ENCODE measurements around the gene ERLEC1. TPM values are rescaled to one million over a fixed set of nuclear protein-coding genes. Genes with fewer than 3 reads are reported as not detected.

ERLEC1 gene
- total RNA-seq, 2 donors from 2014 or later = 14.6 to 23.5 TPM

DNA sequence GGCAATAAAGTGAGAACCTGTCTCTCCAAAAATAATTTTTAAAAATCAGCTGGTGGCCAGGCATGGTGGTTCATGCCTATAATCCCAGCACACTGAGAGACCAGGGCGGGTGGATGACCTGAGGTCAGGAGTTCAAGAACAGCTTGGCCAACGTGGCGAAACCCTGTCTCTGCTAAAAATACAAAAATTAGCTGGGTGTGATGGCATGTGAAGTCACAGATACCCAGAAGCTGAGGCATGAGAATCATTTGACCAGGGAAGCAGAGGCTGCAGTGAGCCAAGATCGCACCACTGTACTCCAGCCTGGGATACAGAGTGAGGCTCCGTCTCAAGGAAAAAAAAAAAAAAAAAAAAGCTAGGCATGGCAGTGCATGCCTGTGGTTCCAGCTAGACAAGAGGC is 80.3 kb downstream of the ERLEC1 start:
- H3K4me1 Mint-ChIP-seq = no peaks in the 10 kb centered on the region
- ATAC-seq (replicated peaks) = no peak

GRCh38 chr2:53867773-53868172 is 80.9 kb downstream of the ERLEC1 start:
- Mint-ChIP-seq H3K4me3 (no peak overlapping the region), H3K4me1 (no peaks in the 10 kb centered on the region), H3K9me3 (no peaks in the 10 kb centered on the region), H3K36me3 (ENCODE audit: low read depth) (peaks cover 68% of the 10 kb centered on the region), H3K27ac (no peak overlapping the region), H3K27me3 (no peaks in the 10 kb centered on the region)
- ATAC-seq (replicated peaks) = no peak

More for the DNA sequence above, 80.3 kb downstream of the ERLEC1 start:
- Mint-ChIP-seq H3K4me3 (no peak overlapping the region), H3K9me3 (no peaks in the 10 kb centered on the region), H3K27ac (no peak overlapping the region), H3K36me3 (ENCODE audit: low read depth) (peaks cover 65% of the 10 kb centered on the region), H3K27me3 (no peaks in the 10 kb centered on the region)

Other genes with a start within 250 kb of the ERLEC1 start
- 10 to 100 TPM in 1 of 2 donors, 1 to 10 TPM in 1; 3.3 to 17.7 TPM for gene CHAC2, start 19.2 kb upstream of the ERLEC1 start, total RNA-seq
- gene ASB3, start 91 bp upstream of the ERLEC1 start, total RNA-seq = 10 to 100 TPM; 27.6 to 28.8 TPM
- 1 to 10 TPM; 1.1 to 3.2 TPM for gene GPR75, start 72.9 kb downstream of the ERLEC1 start, total RNA-seq
- 10 to 100 TPM; 30.9 to 47.9 TPM for gene PSME4, start 183.9 kb downstream of the ERLEC1 start, total RNA-seq

All from activated T-helper 17 cell treated with anti-CD3 and anti-CD28 coated beads, Interleukin-2, amount 50 U/mL, for 72 hours (primary cell).